Measurements from ENCODE around the gene SMIM38.
A peak's percentile ranks its signal among the peaks of the same experiment; 100 is the strongest.

The SMIM38 gene

DNA sequence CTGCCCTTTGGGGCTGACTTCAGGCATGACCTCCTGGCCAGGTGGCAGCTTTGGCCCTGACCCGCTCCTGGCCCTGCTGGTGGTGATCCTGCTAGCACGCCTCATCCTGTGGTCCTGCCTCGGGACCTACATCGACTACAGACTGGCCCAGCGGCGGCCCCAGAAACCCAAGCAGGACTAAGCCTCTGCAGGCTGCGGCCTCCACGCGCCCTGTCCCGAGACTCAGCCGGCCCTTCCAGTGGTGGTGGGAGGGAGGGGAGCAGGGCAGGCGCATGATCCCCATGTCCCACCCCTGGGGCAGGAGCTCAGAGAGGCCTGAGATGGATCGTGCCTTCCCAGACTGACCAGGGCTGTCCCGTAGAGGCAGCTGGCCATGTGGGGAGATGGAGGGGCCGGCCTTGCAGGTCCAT lies 2.1 kb downstream of the SMIM38 start:
- Mint-ChIP-seq H3K27me3 (no peaks in the 10 kb centered on the region), H3K27ac (no peak overlapping the region), H3K4me3 (no peak overlapping the region), H3K4me1 (ENCODE audit: low read depth) (no peaks in the 10 kb centered on the region), H3K9me3 (ENCODE audit: low read depth) (peaks cover 5% of the 10 kb centered on the region), H3K36me3 (peaks cover 11% of the 10 kb centered on the region)

DNA sequence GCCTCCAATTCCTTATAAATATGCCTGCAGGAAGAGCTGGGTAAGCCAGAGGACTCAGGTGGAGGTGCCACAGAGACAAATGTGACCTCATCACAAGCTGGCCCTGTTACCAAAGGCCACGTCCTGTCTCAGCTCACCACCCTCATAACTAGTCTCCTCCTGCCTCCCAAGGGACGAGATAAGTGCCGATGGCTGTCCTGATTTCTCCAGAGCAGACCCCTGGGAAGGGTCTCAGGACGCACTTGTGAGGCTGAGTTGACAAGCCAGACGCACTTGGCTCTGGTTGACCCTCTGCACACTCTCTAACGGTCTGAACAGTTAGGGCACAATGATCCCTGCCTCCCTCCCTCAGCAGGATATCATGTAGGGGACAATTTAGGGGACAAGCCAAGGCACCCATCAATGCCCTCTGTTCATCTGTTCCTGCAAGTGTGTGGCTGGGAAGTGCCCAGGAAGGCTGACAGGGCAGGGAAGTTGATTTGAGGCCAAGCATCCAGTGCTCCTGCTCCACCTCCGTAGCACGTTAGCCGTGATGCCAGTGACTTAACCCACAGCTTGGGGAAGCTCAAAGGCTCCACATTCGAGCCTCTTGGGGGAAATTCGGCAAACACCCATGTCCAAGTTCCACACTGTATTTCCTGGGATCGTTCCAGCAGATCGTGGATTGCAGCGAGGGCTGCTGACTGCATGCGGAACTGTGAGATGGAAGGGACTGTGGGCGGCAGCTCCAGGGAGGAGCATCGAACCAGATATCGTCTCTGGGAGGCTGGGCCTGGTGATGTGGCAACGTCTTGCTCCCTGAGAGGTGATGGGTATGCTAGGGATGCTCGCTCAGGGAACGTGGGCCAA lies 2.8 kb downstream of the SMIM38 start:
- Mint-ChIP-seq H3K4me1 (ENCODE audit: low read depth) (no peaks in the 10 kb centered on the region), H3K9me3 (ENCODE audit: low read depth) (peaks cover 9% of the 10 kb centered on the region), H3K4me3 (no peak overlapping the region), H3K27me3 (no peaks in the 10 kb centered on the region), H3K27ac (no peak overlapping the region), H3K36me3 (peaks cover 11% of the 10 kb centered on the region)

DNA sequence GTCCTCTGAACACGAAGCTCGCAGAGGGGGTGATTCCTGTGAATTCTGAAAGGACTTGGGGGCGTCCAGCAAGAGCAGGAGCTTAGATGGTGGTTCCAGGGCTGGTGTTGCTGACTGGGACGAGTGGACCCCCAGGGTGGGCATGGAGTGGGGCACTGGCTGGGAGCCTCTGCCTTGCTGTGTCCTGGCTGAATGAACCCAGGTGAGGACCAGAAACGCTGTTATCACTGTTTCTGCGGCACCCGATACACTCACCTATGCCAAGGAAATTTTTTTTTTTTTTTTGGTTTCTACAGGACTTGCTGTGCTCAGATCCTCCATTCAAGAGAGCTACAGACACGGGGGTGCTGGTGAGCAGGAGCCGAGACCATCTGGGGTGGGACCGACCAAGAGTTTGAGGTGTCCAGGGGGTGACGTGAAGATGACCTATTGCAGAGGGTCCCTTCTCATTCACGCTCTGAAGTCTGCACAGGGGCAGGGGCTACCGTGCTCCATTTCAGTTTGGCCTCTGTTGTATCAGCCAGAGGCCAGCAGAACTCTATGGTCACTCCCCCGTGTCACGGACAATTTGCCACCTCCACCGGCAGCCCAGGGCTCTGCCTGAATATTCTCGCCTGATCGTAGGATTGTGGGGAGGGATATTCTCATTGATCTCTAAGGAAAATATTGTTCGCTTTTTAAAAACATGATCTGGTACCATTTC lies 3.6 kb downstream of the SMIM38 start:
- H3K9me3 Mint-ChIP-seq (ENCODE audit: low read depth): peaks cover 13% of the 10 kb centered on the region
- no peaks in the 10 kb centered on the region for H3K27me3 Mint-ChIP-seq
- no peak overlapping the region for H3K27ac Mint-ChIP-seq
- H3K4me3 Mint-ChIP-seq: no peak overlapping the region
- H3K4me1 Mint-ChIP-seq (ENCODE audit: low read depth): no peaks in the 10 kb centered on the region
- H3K36me3 Mint-ChIP-seq: peaks cover 11% of the 10 kb centered on the region

DNA sequence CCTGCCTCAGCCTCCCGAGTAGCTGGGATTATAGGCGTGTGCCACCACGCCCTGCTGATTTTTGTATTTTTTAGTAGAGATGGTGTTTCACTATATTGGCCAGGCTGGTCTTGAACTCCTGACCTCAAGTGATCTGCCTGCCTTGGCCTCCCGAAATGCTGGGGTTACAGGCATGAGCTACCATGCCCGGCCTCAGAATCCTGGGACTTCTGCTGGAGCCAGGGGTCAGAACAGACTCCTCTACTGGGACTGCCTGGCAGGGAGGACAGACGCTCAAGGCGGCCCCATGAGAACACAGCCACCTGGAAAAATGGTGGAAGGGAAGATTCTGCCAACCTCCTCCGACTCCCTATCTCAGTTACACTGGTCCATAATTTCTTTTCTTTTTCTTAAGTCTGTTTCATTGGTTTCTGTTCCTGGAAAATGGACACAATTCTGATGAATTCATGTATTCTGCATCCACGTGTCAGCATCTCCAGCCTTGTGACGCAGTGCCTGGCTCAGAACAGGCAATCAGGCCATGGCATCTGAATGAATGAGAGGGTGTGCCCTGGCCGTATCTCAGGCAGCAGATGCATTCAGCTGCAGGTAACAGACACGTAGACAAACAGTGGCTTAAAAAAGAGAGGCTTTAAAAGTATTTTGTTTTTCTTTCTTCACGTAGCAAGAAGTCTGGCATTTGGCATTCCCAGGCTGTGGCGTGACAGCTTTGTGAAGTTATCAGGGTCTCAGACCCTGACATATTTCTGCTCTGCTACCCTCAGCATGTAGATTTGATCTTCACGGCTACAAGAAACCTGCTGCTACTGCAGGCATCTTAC lies 4.8 kb downstream of the SMIM38 start:
- Mint-ChIP-seq H3K27me3 (no peaks in the 10 kb centered on the region), H3K27ac (no peak overlapping the region), H3K9me3 (ENCODE audit: low read depth) (peaks cover 13% of the 10 kb centered on the region)

DNA sequence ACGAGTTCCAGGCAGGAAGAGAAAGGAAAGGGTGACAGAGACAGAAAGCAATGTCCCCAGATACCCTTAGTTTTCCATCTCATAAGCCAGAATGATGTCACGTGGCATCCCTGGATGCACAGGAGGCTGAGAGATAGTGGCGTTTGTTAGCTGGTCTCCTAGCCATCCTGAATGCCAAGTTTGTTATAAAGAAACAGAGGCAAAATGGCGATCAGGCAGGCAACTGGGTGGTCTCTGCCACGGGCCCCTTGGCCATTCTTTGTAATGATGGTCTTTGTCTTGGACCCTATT lies 5.3 kb downstream of the SMIM38 start:
- Mint-ChIP-seq H3K9me3 (ENCODE audit: low read depth) (peaks cover 13% of the 10 kb centered on the region), H3K4me3 (no peak overlapping the region), H3K27ac (no peak overlapping the region), H3K27me3 (no peaks in the 10 kb centered on the region), H3K4me1 (ENCODE audit: low read depth) (peaks cover 6% of the 10 kb centered on the region), H3K36me3 (peaks cover 11% of the 10 kb centered on the region)

More for the DNA sequence above, 4.8 kb downstream of the SMIM38 start:
- H3K4me3 Mint-ChIP-seq: no peak overlapping the region
- H3K36me3 Mint-ChIP-seq: peaks cover 11% of the 10 kb centered on the region
- H3K4me1 Mint-ChIP-seq (ENCODE audit: low read depth): peaks cover 3% of the 10 kb centered on the region

DNA sequence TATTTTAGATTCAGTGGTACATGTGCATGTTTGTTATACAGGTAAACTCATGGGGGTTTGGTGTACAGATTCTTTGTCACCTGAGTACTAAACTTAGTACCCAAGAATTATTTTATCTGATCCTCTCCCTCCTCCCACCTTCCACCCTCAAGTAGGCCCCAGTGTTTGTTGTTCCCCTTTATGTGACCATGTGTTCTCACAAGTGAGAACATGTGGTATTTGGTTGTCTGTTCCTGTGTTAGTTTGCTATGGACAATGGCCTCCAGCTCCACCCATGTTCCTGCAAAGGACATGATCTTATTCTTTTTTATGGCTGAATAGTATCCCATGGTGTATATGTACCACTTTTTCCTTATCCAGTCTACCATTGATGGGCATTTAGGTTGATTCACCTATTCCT lies 6.8 kb downstream of the SMIM38 start:
- Mint-ChIP-seq H3K4me1 (ENCODE audit: low read depth) (peaks cover 18% of the 10 kb centered on the region), H3K36me3 (peaks cover 11% of the 10 kb centered on the region), H3K9me3 (ENCODE audit: low read depth) (peaks cover 13% of the 10 kb centered on the region)

DNA sequence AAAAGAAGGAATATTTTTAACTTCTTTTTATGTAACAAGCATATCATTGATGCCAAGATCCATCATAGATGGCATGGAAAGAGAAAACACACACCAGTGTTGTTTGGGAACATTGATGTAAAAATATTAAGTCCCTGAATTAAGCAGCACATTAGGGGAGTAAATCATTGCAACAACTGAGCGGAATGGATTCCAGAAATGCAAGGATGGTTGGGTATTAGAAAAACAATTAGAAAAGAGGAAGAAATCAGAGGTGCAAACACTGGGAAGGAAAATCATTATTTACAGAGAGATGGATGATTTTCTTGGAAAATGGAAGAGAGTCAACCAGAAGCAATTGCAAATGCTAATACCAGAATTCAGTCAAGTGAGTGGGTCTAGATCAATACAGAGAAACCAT lies 8.1 kb downstream of the SMIM38 start:
- Mint-ChIP-seq H3K9me3 (ENCODE audit: low read depth) (peaks cover 13% of the 10 kb centered on the region), H3K27me3 (no peaks in the 10 kb centered on the region), H3K4me1 (ENCODE audit: low read depth) (peaks cover 22% of the 10 kb centered on the region), H3K36me3 (peaks cover 11% of the 10 kb centered on the region), H3K4me3 (no peak overlapping the region), H3K27ac (no peak overlapping the region)

More for the DNA sequence above, 6.8 kb downstream of the SMIM38 start:
- Mint-ChIP-seq H3K27ac (no peak overlapping the region), H3K4me3 (no peak overlapping the region), H3K27me3 (no peaks in the 10 kb centered on the region)

DNA sequence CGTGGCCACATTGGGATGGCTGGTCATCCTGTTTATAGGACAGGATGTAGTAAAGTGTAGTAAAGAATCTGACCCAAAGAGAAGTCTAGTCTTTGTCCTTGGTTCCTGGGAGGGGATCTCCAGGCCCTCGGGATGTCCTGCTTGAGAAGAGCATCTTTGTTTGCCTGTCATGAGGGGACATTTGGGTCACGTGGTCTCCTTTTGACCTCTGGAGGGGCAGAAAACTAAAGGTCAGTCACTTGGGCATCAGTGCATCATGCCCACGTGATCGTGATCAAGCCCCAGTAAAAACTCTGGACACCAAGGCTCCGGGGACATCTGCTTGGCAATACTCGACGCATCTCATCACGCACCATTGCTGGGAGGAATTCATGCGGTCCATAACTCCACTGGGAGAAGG lies 9.1 kb downstream of the SMIM38 start:
- no peak overlapping the region for H3K4me3 Mint-ChIP-seq
- H3K36me3 Mint-ChIP-seq: peaks cover 10% of the 10 kb centered on the region
- H3K27ac Mint-ChIP-seq: no peak overlapping the region
- no peaks in the 10 kb centered on the region for H3K27me3 Mint-ChIP-seq
- peaks cover 13% of the 10 kb centered on the region for H3K9me3 Mint-ChIP-seq (ENCODE audit: low read depth)
- H3K4me1 Mint-ChIP-seq (ENCODE audit: low read depth): peaks cover 22% of the 10 kb centered on the region

DNA sequence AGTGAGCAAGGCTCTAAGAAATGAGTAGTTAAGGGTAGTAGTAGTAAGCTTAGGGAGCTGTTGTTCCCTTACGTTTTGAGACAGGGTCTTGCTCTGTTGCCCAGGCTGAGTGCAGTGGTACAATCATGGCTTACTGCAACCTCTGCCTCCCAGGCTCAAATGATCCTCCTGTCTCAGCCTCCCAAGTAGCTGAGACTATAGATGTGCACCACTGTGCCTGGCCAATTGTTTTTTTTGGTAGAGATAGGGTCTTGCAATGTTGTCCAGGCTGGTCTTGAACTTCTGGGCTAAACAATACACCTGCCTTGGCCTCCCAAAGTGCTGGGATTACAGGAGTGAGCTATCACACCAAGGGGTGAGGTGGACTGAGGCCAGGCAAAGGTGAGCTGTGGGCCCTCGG lies 10.0 kb downstream of the SMIM38 start:
- H3K27ac Mint-ChIP-seq: no peak overlapping the region
- H3K36me3 Mint-ChIP-seq: peaks cover 9% of the 10 kb centered on the region
- H3K4me1 Mint-ChIP-seq (ENCODE audit: low read depth): peaks cover 22% of the 10 kb centered on the region

DNA sequence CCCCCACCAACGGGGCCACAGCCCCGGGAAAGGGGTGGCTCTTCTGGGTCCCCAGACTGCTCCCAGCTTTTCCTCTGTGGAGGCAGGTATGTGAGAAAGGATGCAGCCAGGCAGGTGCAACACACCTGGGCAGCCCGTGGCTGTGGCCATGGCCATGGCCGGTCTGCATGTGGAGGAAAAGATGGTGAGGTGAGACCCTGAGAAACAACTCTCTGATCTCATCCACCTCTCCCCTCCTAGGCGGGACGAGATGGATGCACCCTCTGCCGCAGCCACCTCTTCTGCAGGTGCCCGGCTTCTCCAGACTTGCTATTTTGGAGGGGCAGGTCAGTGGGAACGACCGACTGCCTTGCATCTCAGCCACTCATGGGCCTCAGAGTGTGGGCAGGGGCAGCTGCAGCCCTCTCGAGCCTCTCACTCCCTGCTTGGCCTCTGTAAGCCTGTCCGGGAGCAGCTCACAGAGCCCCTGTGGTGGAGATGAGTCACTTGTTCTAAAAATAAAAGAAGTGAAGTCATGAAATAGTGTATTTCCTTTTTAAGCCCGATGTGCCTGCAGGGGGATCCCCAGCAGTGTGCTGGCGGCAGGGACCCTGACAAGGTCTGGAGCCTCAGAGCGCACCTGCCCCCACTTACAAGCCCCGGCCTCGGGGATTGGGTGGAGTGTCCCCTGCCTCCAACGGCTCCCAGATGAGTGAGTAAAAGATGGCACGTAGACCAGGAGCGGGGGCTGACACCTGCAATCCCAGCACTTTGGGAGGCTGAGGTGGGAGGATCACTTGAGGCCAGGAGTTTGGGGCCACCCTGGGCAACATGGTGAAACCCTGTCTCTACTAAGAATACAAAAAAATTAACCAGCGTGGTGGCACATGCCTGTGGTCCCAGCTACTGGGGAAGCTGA lies 10.7 kb downstream of the SMIM38 start:
- Mint-ChIP-seq H3K9me3 (ENCODE audit: low read depth) (peaks cover 13% of the 10 kb centered on the region), H3K27ac (peak overlapping the region; percentile 88), H3K36me3 (peaks cover 5% of the 10 kb centered on the region), H3K4me1 (ENCODE audit: low read depth) (peaks cover 22% of the 10 kb centered on the region), H3K4me3 (peak overlapping the region; percentile 73), H3K27me3 (no peaks in the 10 kb centered on the region)

More for the DNA sequence above, 10.0 kb downstream of the SMIM38 start:
- no peaks in the 10 kb centered on the region for H3K27me3 Mint-ChIP-seq
- H3K4me3 Mint-ChIP-seq: no peak overlapping the region
- H3K9me3 Mint-ChIP-seq (ENCODE audit: low read depth): peaks cover 13% of the 10 kb centered on the region

DNA sequence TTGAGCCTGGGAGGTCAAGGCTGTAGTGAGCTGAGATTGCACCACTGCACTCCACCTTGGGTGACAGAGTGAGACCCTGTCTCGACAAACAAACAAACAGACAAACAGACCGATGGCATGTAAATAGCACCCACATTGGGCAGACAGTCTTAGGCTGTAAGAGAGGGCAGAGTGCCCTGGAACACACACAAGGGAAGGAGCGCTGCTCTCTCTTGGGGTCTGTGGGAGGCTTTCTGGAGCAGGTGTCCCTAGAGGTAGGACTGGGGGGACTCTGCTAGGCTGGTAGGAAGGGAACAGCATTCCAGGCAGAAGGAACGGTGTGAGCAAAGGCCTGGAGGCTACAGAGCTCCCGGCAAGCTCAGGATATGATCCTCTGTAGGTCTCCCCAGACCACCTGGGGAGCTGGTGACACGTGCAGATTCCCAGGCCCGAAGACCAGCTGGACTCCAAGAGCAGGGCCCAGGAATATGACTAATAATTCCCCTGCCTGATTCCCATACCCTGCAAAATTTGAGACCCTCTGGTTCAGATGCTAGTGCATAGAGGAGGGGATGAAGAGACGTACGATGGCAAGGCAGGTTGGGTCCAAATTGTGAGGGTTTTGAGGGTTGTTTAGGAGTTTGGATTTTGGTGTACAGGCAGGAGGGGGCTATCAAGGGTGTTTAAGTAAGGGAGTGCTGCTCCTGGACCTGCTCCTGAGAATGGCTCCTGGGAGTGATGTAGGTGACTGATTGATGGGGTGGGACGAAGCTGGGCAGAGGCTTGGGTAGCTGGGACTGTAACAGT lies 11.6 kb downstream of the SMIM38 start:
- Mint-ChIP-seq H3K4me1 (ENCODE audit: low read depth) (peaks cover 23% of the 10 kb centered on the region), H3K36me3 (peaks cover 4% of the 10 kb centered on the region), H3K9me3 (ENCODE audit: low read depth) (peaks cover 13% of the 10 kb centered on the region), H3K27ac (peak overlapping the region; percentile 88), H3K27me3 (no peaks in the 10 kb centered on the region), H3K4me3 (peak overlapping the region; percentile 73)

DNA sequence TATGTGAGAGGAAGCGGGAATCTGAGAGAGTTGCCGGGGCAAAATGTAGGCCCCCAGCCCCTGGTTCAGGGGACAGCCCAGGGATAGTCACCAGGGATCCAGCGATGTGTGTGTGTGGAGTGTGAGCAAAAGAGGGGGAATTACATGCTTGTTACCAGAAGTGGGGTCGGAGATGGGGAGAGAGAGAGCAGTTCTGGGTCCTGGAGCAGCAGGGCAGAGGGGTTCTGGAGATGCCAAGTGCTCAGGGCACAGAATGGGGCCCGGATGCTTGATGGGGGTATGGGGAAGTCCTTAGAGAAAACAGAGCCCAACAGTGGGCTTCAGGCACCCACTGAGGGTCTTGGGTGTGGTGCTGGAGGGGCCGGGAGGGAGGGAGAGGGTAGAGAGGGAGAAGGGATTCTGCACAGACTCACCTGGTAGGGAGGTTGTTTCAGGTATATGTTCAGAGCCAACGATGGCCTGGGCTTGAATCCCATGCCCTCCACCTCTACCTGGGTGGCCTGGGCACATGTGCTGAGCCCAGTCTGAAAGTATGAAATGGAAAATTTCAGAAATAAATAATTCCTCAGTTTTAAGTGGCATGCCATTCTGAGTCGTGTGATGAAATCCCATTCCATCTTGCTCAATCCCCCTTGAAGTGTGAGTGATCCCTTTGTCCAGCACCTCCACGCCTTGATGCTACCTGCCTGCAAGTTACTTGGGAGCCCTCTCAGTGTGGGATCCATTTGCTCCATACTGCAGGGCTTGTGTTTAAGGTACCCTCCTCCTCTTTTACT lies 12.4 kb downstream of the SMIM38 start:
- Mint-ChIP-seq H3K27me3 (no peaks in the 10 kb centered on the region), H3K4me3 (no peak overlapping the region), H3K4me1 (ENCODE audit: low read depth) (peaks cover 23% of the 10 kb centered on the region), H3K9me3 (ENCODE audit: low read depth) (peaks cover 6% of the 10 kb centered on the region), H3K27ac (no peak overlapping the region), H3K36me3 (no peaks in the 10 kb centered on the region)

DNA sequence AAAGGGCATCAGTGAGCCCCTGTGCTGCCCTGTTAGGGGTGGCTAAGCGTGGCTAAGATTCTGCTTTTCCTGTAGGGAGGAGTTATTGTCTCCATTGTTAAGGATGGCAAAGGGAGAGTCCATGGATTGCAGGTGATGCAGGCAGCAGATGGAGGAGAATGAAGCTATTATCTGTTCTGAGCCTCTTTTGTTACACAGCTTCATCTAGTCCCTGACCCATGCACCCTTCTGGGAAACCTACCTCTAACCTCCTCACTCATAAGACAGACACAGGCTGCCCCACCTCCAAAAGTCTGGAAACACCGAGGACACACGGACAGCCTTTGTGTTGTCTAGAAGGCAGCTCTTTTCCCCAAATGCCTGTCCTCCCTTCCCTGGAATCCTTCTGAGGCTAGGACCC lies 13.7 kb downstream of the SMIM38 start:
- Mint-ChIP-seq H3K9me3 (ENCODE audit: low read depth) (no peaks in the 10 kb centered on the region), H3K27me3 (no peaks in the 10 kb centered on the region), H3K4me1 (ENCODE audit: low read depth) (peaks cover 23% of the 10 kb centered on the region), H3K27ac (no peak overlapping the region), H3K4me3 (no peak overlapping the region), H3K36me3 (no peaks in the 10 kb centered on the region)

Data from activated naive CD8-positive, alpha-beta T cell (primary cell).